K562 (cell line): ENCODE data around the gene CDX1. TPM values are rescaled to one million over a fixed set of nuclear protein-coding genes. Genes with fewer than 3 reads are reported as not detected.
A peak's percentile ranks its signal among the peaks of the same experiment; 100 is the strongest.

Experiments
- ATAC-seq: fragments of 200-7000 bp; cut with Tn5 transposase; 3 replicates; pipeline ENCODE4 v1.9.1; 2020; ENCODE audit warnings: moderate library complexity
- BruUV-seq: library from RNA; stranded (reverse); fragments of 400-500 nt; replicated peaks from 2 replicates; lab custom pipeline; 2021; lab: Mats Ljungman, UMichigan
- CTCF ChIA-PET: fragments of 300-600 bp; formaldehyde crosslinking; extraction: SDS; loops from one replicate; lab custom pipeline; 2021; ENCODE audit warnings: low intra/inter-chr PET ratio; lab: Yijun Ruan, JAX
- POLR2A ChIA-PET: fragments of 300-600, 350-650 bp; sonication (Branson Sonifier 250); formaldehyde crosslinking; extraction: SDS; loops from one replicate; lab custom pipeline; 2021; ENCODE audit warnings: antibody characterized with exemption, inconsistent platforms; lab: Yijun Ruan, JAX
- DNase-seq, 4 experiments: peaks; one replicate each; pipeline versions ENCODE4 v3.0.0 to v3.0.0-alpha.2; 2011 to 2018; ENCODE audit warnings: low spot score in 3 of 4, mixed read lengths in 3 of 4; ENCODE audit errors: extremely low read depth in 1 of 4
- FAIRE-seq: peaks from 2 replicates; lab custom pipeline; 2011; peaks lifted over from hg19 to GRCh38; lab: Jason Lieb, UNC
- H2AFZ ChIP-seq: 2 replicates; pipeline ENCODE4 v1.6.0; 2011; ENCODE audit warnings: low read depth, low read length, control low read depth, inconsistent platforms
- H3K27ac ChIP-seq: fragments of 200-600 bp; 3 replicates; pipeline ENCODE4 v1.8.0; 2011; ENCODE audit warnings: low read depth, mild to moderate bottlenecking, control low read depth, inconsistent platforms, low read length, moderate library complexity, mixed read lengths; ENCODE audit errors: extremely low read depth
- H3K27me3 ChIP-seq, 2 experiments: fragments of 300-600 bp in 1 of 2; 2 replicates in 1 of 2; 3 replicates in 1 of 2; pipeline versions ENCODE4 v1.6.0 to v1.8.0; 2011; ENCODE audit warnings: inconsistent platforms in 2 of 2, low read length in 2 of 2, mild to moderate bottlenecking in 1 of 2, mixed read lengths in 1 of 2, moderate library complexity in 1 of 2; ENCODE audit not compliant: control insufficient read depth in 2 of 2, insufficient read depth in 2 of 2
- H3K36me3 ChIP-seq: fragments of 300-600 bp; 3 replicates; pipeline ENCODE4 v1.8.0; 2011; ENCODE audit warnings: mild to moderate bottlenecking, low read length, inconsistent platforms; ENCODE audit not compliant: control insufficient read depth, insufficient read depth
- H3K4me1 ChIP-seq, 2 experiments: fragments of 200-600 bp in 1 of 2; replicated peaks in 1 of 2; 2 replicates in 1 of 2; 3 replicates in 1 of 2; pipeline versions ENCODE4 v1.5.1 to v1.8.0; 2011; ENCODE audit warnings: inconsistent platforms in 2 of 2, low read length in 2 of 2, mild to moderate bottlenecking in 1 of 2, mixed read lengths in 1 of 2, moderate library complexity in 1 of 2; ENCODE audit not compliant: control insufficient read depth in 2 of 2, insufficient read depth in 2 of 2
- H3K4me2 ChIP-seq: 2 replicates; pipeline ENCODE4 v1.6.1; 2011; ENCODE audit warnings: low read length, control low read depth, inconsistent platforms, mixed read lengths; ENCODE audit not compliant: insufficient read depth
- H3K4me3 ChIP-seq: fragments of 200-600 bp; sonication (generic), shearing (Covaris generic); 2 replicates; pipeline ENCODE4 v1.5.1; 2016; ENCODE audit warnings: control low read depth, inconsistent platforms
- H3K79me2 ChIP-seq: fragments of 200-600 bp; 3 replicates; pipeline ENCODE4 v1.8.0; 2011; ENCODE audit warnings: low read length, inconsistent platforms; ENCODE audit not compliant: control insufficient read depth, insufficient read depth
- H3K9ac ChIP-seq, 2 experiments: 2 replicates each; pipeline versions ENCODE4 v1.6.0 to v1.6.1; 2011; ENCODE audit warnings: low read depth in 2 of 2, low read length in 2 of 2, control low read depth in 1 of 2, inconsistent platforms in 1 of 2, mild to moderate bottlenecking in 1 of 2, mixed read lengths in 1 of 2; ENCODE audit not compliant: insufficient read depth in 1 of 2
- H3K9me1 ChIP-seq: one replicate; pipeline ENCODE4 v1.6.0; 2011; ENCODE audit warnings: inconsistent platforms, mild to moderate bottlenecking, low read length, moderate library complexity; ENCODE audit not compliant: control insufficient read depth, insufficient read depth
- H3K9me3 ChIP-seq: replicated peaks from 2 replicates; pipeline ENCODE4 v1.5.1; 2011; ENCODE audit warnings: low read depth, low read length, inconsistent platforms; ENCODE audit not compliant: control insufficient read depth, insufficient read depth
- H4K20me1 ChIP-seq: replicated peaks from 2 replicates; pipeline ENCODE4 v1.6.1; 2011; ENCODE audit warnings: low read length, inconsistent platforms, mixed read lengths; ENCODE audit not compliant: control insufficient read depth, insufficient read depth
- PPARD ChIP-seq: fragments of 250-450 bp; sonication (Bioruptor Pico); IDR thresholded peaks from 2 replicates; pipeline ENCODE4 v1.8.0; 2022; ENCODE audit warnings: inconsistent platforms, mild to moderate bottlenecking, moderate library complexity
- RAD21 ChIP-seq, 2 experiments: fragments of 250-450 bp in 1 of 2; fragments of 450-650 bp in 1 of 2; sonication (Bioruptor Pico) in 1 of 2; formaldehyde crosslinking in 1 of 2; IDR thresholded peaks in 1 of 2; conservative IDR thresholded peaks in 1 of 2; 2 replicates each; pipeline versions ENCODE4 v1.4.0 to v1.8.0; 2020 to 2022; ENCODE audit warnings: mild to moderate bottlenecking in 2 of 2, moderate library complexity in 1 of 2
- SETDB1 ChIP-seq: IDR thresholded peaks from one replicate; pipeline ENCODE4 v1.6.1; 2012; ENCODE audit warnings: low read length, control low read depth, inconsistent platforms
- WGBS: fragments of 100-300 bp; shearing (Covaris generic); methylation state at CpG from one replicate; pipeline ENCODE4 v1.1.6; 2016; ENCODE audit warnings: low coverage, mixed read lengths; ENCODE audit not compliant: insufficient coverage; ENCODE audit errors: missing lambda C conversion rate; 5-methylcytosine and 5-hydroxymethylcytosine counted together
- in situ Hi-C: fragments of 300-500 bp; cut with MboI; formaldehyde crosslinking; loops from 4 replicates; pipeline ENCODE4 v1.15.0; 2018; ENCODE audit warnings: inconsistent platforms, mixed read lengths
- intact Hi-C: fragments of 100-400 bp; cut with micrococcal nuclease; formaldehyde crosslinking; loops from 2 replicates; pipeline ENCODE4 v1.14.2; 2022
- polyA plus RNA-seq, 8 experiments: library from polyadenylated mRNA; depleted of rRNA in 4 of 8; stranded (reverse) in 5 of 8; unstranded in 3 of 8; fragments of >200 nt; fragmentation: Nextera tagmentation in 2 of 8; fragmentation: Illumina TruSeq in 1 of 8; extraction: Ambion mirVana in 2 of 8; extraction: Trizol in 1 of 8; gene quantifications; 2 replicates each; pipeline versions ENCODE4 v1.2.1 to v1.2.3, GENCODE V29; 2011 to 2014; ENCODE audit warnings: inconsistent platforms in 1 of 8, missing spikeins in 1 of 8
- total RNA-seq, 7 experiments: library from RNA; depleted of rRNA in 6 of 7; stranded (reverse); fragments of >200 nt in 6 of 7; fragmentation: Illumina TruSeq in 2 of 7; extraction: Trizol in 2 of 7; gene quantifications; 2 replicates each; pipeline versions ENCODE4 v1.2.1 to v1.2.3, GENCODE V29; 2011 to 2021; ENCODE audit warnings: low replicate concordance in 1 of 7
- TF ChIP-seq, protein P1 (sequence below), 2 experiments: fragments of 450-650 bp; formaldehyde crosslinking in 1 of 2; IDR thresholded peaks; 2 replicates each; pipeline versions ENCODE4 v1.4.0 to v1.6.1; 2014 to 2020; ENCODE audit warnings: mild to moderate bottlenecking in 2 of 2, borderline replicate concordance in 1 of 2, low read depth in 1 of 2
- TF ChIP-seq, protein P2 (sequence below), 3 experiments: IDR thresholded peaks in 2 of 3; conservative IDR thresholded peaks in 1 of 3; 2 replicates each; pipeline ENCODE4 v1.5.1; 2011 to 2012; ENCODE audit warnings: low read length in 3 of 3, mild to moderate bottlenecking in 3 of 3, control low read depth in 2 of 3, improper control_type of control experiment in 1 of 3, inconsistent platforms in 1 of 3, low read depth in 1 of 3, mixed read lengths in 1 of 3, moderate library complexity in 1 of 3; ENCODE audit not compliant: insufficient read depth in 2 of 3

Gene CDX1
- total and polyA plus RNA-seq, 9 of the 15 experiments (the other 6 are each of a cell fraction or from before 2014, with no cell fraction given) = 0.06 to 0.16 TPM; not detected in 7

DNA sequence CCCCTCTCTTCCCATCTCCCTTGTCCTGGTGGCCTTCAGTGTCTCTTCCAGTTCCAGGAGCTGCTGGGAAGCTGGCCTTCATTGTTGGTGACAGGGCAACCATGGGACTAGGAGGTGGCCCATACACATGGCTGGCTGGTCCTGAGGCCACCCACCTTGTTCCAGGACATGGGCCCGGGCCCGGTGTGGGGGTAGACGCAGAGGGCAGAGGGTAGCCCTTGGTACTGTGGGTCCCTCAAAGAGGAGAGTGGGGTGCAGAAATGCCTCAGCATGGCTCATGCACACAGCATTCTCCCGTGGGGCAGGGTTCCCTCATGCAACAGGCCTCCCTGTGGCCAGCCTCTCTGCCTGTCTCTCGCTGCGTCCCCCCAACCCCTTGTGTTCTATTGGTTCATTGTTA is 44.1 kb downstream of the CDX1 start (continued):
- no peak for TF ChIP-seq SETDB1

DNA sequence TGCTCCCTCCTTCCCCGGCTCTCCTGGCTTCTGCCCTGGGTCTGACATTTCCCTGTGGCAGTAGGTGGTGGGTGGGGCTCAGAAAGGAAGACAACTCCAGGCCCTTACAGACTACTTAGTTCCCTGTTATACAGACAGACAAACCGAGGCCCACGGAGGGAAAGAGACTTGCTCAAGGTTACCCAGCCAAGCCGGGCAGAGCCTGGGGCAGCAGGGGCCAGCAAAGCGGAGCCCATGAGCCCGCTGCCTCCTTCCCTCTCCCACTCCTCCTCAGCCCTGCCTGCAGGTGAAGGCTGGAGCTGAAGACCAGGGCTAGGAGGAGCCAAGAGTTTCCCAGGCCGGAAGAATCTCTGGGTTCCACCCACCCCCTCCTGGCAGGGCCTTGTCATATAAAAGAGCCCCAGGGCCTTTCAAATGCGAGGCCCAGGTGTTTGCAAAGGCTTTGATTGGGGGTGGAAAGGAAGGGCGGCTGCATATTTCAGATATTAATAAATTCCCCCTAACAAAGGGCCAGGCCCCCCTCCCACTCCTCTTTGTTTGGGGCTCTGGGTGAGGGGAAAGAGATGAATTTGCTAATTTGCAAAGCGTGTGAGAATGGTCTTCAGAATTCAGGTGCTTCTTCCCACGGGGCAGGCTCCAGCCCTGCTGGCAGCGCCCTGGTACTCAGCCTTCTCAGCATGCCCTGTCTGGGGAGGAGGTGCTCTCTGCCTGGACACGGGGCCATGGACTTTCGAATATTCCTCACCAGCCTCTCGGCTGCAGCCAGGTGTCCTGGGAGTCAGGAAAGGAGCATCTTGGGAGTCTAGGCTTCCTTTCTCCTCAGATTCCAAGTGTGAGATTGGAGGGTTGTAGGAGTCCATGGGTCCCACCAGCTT is 44.8 kb downstream of the CDX1 start:
- Histone ChIP-seq H3K9ac (no peak overlapping the region), H3K27me3 (peaks cover 14 to 54% of the 10 kb centered on the region in 2 experiments), H3K27ac (no peak overlapping the region), H3K36me3 (no peaks in the 10 kb centered on the region), H3K9me3 (no peaks in the 10 kb centered on the region), H3K9me1 (no peaks in the 10 kb centered on the region), H3K4me1 (peaks cover 4 to 8% of the 10 kb centered on the region in 2 experiments; a peak in 2 of 5 replicates), H4K20me1 (no peaks in the 10 kb centered on the region), H2AFZ (peak overlapping the region; percentile 14; the same call in 1 of the 2 replicates), H3K4me2 (no peak overlapping the region), H3K79me2 (no peaks in the 10 kb centered on the region), H3K4me3 (no peak overlapping the region)
- TF ChIP-seq PPARD (CRISPR knock-in tag) = no peak
- TF ChIP-seq, protein P1, sequence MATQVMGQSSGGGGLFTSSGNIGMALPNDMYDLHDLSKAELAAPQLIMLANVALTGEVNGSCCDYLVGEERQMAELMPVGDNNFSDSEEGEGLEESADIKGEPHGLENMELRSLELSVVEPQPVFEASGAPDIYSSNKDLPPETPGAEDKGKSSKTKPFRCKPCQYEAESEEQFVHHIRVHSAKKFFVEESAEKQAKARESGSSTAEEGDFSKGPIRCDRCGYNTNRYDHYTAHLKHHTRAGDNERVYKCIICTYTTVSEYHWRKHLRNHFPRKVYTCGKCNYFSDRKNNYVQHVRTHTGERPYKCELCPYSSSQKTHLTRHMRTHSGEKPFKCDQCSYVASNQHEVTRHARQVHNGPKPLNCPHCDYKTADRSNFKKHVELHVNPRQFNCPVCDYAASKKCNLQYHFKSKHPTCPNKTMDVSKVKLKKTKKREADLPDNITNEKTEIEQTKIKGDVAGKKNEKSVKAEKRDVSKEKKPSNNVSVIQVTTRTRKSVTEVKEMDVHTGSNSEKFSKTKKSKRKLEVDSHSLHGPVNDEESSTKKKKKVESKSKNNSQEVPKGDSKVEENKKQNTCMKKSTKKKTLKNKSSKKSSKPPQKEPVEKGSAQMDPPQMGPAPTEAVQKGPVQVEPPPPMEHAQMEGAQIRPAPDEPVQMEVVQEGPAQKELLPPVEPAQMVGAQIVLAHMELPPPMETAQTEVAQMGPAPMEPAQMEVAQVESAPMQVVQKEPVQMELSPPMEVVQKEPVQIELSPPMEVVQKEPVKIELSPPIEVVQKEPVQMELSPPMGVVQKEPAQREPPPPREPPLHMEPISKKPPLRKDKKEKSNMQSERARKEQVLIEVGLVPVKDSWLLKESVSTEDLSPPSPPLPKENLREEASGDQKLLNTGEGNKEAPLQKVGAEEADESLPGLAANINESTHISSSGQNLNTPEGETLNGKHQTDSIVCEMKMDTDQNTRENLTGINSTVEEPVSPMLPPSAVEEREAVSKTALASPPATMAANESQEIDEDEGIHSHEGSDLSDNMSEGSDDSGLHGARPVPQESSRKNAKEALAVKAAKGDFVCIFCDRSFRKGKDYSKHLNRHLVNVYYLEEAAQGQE (IDR thresholded peaks at IDR 0.05; ENCODE audit: borderline replicate concordance) = peak; percentile 26; the same call in 1 of the 2 replicates
- TF ChIP-seq, protein P1 (CRISPR knock-in tag; IDR thresholded peaks at IDR 0.05; ENCODE audit: low read depth) = no peak
- TF ChIP-seq, protein P2, sequence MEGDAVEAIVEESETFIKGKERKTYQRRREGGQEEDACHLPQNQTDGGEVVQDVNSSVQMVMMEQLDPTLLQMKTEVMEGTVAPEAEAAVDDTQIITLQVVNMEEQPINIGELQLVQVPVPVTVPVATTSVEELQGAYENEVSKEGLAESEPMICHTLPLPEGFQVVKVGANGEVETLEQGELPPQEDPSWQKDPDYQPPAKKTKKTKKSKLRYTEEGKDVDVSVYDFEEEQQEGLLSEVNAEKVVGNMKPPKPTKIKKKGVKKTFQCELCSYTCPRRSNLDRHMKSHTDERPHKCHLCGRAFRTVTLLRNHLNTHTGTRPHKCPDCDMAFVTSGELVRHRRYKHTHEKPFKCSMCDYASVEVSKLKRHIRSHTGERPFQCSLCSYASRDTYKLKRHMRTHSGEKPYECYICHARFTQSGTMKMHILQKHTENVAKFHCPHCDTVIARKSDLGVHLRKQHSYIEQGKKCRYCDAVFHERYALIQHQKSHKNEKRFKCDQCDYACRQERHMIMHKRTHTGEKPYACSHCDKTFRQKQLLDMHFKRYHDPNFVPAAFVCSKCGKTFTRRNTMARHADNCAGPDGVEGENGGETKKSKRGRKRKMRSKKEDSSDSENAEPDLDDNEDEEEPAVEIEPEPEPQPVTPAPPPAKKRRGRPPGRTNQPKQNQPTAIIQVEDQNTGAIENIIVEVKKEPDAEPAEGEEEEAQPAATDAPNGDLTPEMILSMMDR (IDR thresholded peaks at IDR 0.05 in 2 of 3, conservative IDR thresholded peaks at IDR 0.05 in 1 of 3; ENCODE audit: insufficient read depth in 2 of 3, low read depth in 1 of 3, low read length in 3 of 3) = peak in 2 of 3 experiments; percentile 12 to 21; a peak in 1 of 6 replicates
- 0 out of 4 replicates have a peak, but pooled peaks of 1 of the 2 experiments have one; percentile 6 for TF ChIP-seq RAD21 (CRISPR knock-in tag; conservative IDR thresholded peaks at IDR 0.05 in 1 of 2, IDR thresholded peaks at IDR 0.05 in 1 of 2)
- intact Hi-C loops (no loop called here), in situ Hi-C loops (loop anchor here (10.0 kb wide), 1 partner anchor 577 kb away; no protein-coding TSS in a partner anchor)
- ChIA-PET CTCF (interaction anchor here (0.9 kb wide), 1 partner anchor 81 kb away, joined by 3 read pairs; no protein-coding TSS in a partner anchor), POLR2A (interaction anchor here (0.5 to 1.7 kb wide), 3 partner anchors 15 to 394 kb away, joined by 3 to 4 read pairs (median 4); no protein-coding TSS in a partner anchor)
- FAIRE-seq = no peak
- peak in 3 of 4 experiments; percentile 34 to 49 (median 40) for DNase-seq
- 21% methylated on average over 8 of the region's 15 CpGs for WGBS
- BruUV-seq = no TSS peak
- ATAC-seq = peak; percentile 40
